DND-41 (cell line): ENCODE measurements around the gene WDR7.

ENCODE experiments used
- ATAC-seq: fragments of 200-7000 bp; cut with Tn5 transposase; 3 replicates; pipeline ENCODE4 v1.9.1; 2021; ENCODE audit warnings: low read depth; ENCODE audit not compliant: insufficient read depth
- DNase-seq: peaks from one replicate; pipeline ENCODE4 v3.0.0-alpha.2; 2020
- H2AFZ ChIP-seq: 2 replicates; pipeline ENCODE4 v1.6.0; 2012; ENCODE audit warnings: low read depth, low read length
- H3K27ac ChIP-seq: 2 replicates; pipeline ENCODE4 v1.5.1; 2012; ENCODE audit warnings: low read length, inconsistent platforms
- H3K27me3 ChIP-seq: fragments of 200-600 bp; sonication (generic); 2 replicates; pipeline ENCODE4 v1.6.0; 2012; ENCODE audit warnings: low read length, mild to moderate bottlenecking, inconsistent platforms; ENCODE audit not compliant: insufficient read depth, poor library complexity
- H3K36me3 ChIP-seq: 2 replicates; pipeline ENCODE4 v1.5.1; 2012; ENCODE audit warnings: low read length, inconsistent platforms; ENCODE audit not compliant: insufficient read depth
- H3K4me1 ChIP-seq: 2 replicates; pipeline ENCODE4 v1.5.1; 2012; ENCODE audit warnings: mild to moderate bottlenecking, low read length; ENCODE audit not compliant: insufficient read depth
- H3K4me2 ChIP-seq: 2 replicates; pipeline ENCODE4 v1.6.0; 2012; ENCODE audit warnings: mild to moderate bottlenecking, moderate library complexity, low read length, inconsistent platforms; ENCODE audit not compliant: insufficient read depth
- H3K4me3 ChIP-seq, 2 experiments: fragments of 200-600 bp in 1 of 2; shearing (Covaris generic) in 1 of 2; 2 replicates each; pipeline ENCODE4 v1.5.1; 2012 to 2016; ENCODE audit warnings: inconsistent platforms in 2 of 2, low read length in 2 of 2, mild to moderate bottlenecking in 2 of 2, low read depth in 1 of 2, moderate library complexity in 1 of 2
- H3K79me2 ChIP-seq: 2 replicates; pipeline ENCODE4 v1.6.0; 2012; ENCODE audit warnings: low read length, inconsistent platforms; ENCODE audit not compliant: insufficient read depth
- H3K9ac ChIP-seq: 2 replicates; pipeline ENCODE4 v1.6.0; 2012; ENCODE audit warnings: low read depth, mild to moderate bottlenecking, inconsistent platforms, low read length, moderate library complexity
- H3K9me3 ChIP-seq: 2 replicates; pipeline ENCODE4 v1.5.1; 2012; ENCODE audit warnings: low read length, moderate library complexity, mild to moderate bottlenecking, inconsistent platforms; ENCODE audit not compliant: insufficient read depth, severe bottlenecking
- H4K20me1 ChIP-seq: 2 replicates; pipeline ENCODE4 v1.6.0; 2012; ENCODE audit warnings: low read length; ENCODE audit not compliant: insufficient read depth
- CTCF ChIP-seq: IDR thresholded peaks from 2 replicates; pipeline ENCODE4 v1.5.1; 2012; ENCODE audit warnings: borderline replicate concordance, low read length, moderate library complexity, mild to moderate bottlenecking; ENCODE audit not compliant: poor library complexity, severe bottlenecking; ENCODE audit errors: extremely low read depth
- EZH2 ChIP-seq: IDR thresholded peaks from 3 replicates; pipeline ENCODE4 v1.6.1; 2012; ENCODE audit warnings: borderline replicate concordance, low read depth, mild to moderate bottlenecking, moderate library complexity, low read length, inconsistent platforms; ENCODE audit not compliant: severe bottlenecking

WDR7 gene

GRCh38 chr18:57062844-57063243 lies 411.7 kb downstream of the WDR7 start:
- H3K27ac ChIP-seq: no peak overlapping the region
- no peaks in the 10 kb centered on the region for H3K9me3 ChIP-seq
- H3K4me3 ChIP-seq: no peak overlapping the region
- no peak for TF ChIP-seq EZH2
- TF ChIP-seq CTCF: no peak
- no peaks in the 10 kb centered on the region for H3K36me3 ChIP-seq
- no peaks in the 10 kb centered on the region for H3K27me3 ChIP-seq
- no peaks in the 10 kb centered on the region for H3K4me1 ChIP-seq
- DNase-seq (no peak), ATAC-seq (no peak)
- no peaks in the 10 kb centered on the region for H4K20me1 ChIP-seq
- no peaks in the 10 kb centered on the region for H3K79me2 ChIP-seq
- no peak overlapping the region for H3K4me2 ChIP-seq
- no peak overlapping the region for H2AFZ ChIP-seq
- H3K9ac ChIP-seq: no peak overlapping the region

GRCh38 chr18:57063601-57064103 lies 412.5 kb downstream of the WDR7 start:
- no peak overlapping the region for H2AFZ ChIP-seq
- H3K4me3 ChIP-seq: no peak overlapping the region
- no peak overlapping the region for H3K4me2 ChIP-seq
- H3K9ac ChIP-seq: no peak overlapping the region
- no peaks in the 10 kb centered on the region for H3K4me1 ChIP-seq
- no peak overlapping the region for H3K27ac ChIP-seq
- H3K9me3 ChIP-seq: no peaks in the 10 kb centered on the region
- TF ChIP-seq EZH2 (no peak), CTCF (no peak)
- no peaks in the 10 kb centered on the region for H4K20me1 ChIP-seq
- H3K36me3 ChIP-seq: no peaks in the 10 kb centered on the region
- no peak for ATAC-seq
- no peaks in the 10 kb centered on the region for H3K27me3 ChIP-seq
- no peaks in the 10 kb centered on the region for H3K79me2 ChIP-seq
- DNase-seq: no peak

GRCh38 chr18:57073501-57074187 lies 422.5 kb downstream of the WDR7 start:
- Histone ChIP-seq H3K36me3 (no peaks in the 10 kb centered on the region), H3K27ac (no peak overlapping the region), H3K27me3 (peaks cover 12% of the 10 kb centered on the region), H2AFZ (no peak overlapping the region), H3K9ac (no peak overlapping the region), H3K9me3 (no peaks in the 10 kb centered on the region), H3K4me3 (no peak overlapping the region), H3K4me1 (peaks cover 25% of the 10 kb centered on the region), H3K4me2 (no peak overlapping the region), H3K79me2 (no peaks in the 10 kb centered on the region), H4K20me1 (peaks cover 16% of the 10 kb centered on the region)
- ATAC-seq: 0 out of 3 replicates have a peak, but pooled peaks have one; percentile 28
- DNase-seq: no peak
- TF ChIP-seq EZH2 (no peak), CTCF (no peak)
